ENCODE results near the gene IQSEC3. TPM values are rescaled to one million over a fixed set of nuclear protein-coding genes. Genes with fewer than 3 reads are reported as not detected.

The IQSEC3 gene
- total RNA-seq, 4 donors from 2014 or later, result 1.3 to 4.4 (median 3.3) TPM

DNA sequence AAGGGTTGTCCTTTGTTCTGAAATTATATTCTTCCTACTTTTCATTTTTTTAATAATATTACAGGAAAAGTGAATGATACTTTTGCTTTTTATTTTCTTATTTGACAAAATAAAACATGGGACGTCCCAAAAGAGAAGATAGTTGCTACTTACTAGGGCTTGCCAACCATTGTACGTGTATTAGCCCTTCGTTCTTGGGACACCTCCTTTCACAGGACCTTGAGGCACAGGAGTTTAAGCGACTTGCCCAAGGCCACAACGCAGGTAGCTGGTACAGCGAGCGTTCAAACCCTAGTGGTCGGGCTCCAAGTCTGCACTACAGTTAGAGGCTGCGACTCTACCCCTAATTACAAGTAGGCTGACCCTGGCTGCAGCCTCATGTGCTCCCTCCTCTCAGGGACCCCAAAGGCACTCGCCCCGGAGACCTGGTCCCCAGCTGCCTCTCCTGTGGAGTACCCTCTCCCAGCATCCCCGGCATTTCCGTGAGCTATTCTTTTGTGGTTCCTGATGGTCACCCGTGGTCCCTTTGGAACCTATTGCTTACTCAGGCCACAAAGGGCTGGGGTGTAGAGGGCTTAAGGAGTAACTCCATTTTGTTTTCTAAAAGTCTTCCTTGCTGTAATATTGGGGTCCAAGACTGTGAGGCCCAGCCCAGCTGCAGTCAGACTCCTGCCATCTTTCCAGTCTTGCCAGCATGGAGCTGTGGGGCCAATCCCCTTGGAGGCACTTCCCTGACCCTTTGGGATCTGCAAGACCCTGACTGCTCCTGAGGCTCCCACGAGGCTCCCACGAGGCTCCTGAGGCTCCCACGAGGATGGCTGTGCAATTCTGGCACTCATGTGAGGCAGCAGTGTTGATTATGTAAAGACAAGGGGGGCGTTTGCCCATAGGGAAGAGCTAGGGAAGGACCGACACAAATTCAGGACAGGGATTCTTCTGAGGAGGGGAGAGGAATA lies 49.7 kb downstream of the IQSEC3 start:
- no peak for DNase-seq (ENCODE audit: low spot score)
- TF ChIP-seq, protein P1, sequence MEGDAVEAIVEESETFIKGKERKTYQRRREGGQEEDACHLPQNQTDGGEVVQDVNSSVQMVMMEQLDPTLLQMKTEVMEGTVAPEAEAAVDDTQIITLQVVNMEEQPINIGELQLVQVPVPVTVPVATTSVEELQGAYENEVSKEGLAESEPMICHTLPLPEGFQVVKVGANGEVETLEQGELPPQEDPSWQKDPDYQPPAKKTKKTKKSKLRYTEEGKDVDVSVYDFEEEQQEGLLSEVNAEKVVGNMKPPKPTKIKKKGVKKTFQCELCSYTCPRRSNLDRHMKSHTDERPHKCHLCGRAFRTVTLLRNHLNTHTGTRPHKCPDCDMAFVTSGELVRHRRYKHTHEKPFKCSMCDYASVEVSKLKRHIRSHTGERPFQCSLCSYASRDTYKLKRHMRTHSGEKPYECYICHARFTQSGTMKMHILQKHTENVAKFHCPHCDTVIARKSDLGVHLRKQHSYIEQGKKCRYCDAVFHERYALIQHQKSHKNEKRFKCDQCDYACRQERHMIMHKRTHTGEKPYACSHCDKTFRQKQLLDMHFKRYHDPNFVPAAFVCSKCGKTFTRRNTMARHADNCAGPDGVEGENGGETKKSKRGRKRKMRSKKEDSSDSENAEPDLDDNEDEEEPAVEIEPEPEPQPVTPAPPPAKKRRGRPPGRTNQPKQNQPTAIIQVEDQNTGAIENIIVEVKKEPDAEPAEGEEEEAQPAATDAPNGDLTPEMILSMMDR (IDR thresholded peaks at IDR 0.05), result no peak
- ATAC-seq (ENCODE audit: low FRiP score), result no peak

DNA sequence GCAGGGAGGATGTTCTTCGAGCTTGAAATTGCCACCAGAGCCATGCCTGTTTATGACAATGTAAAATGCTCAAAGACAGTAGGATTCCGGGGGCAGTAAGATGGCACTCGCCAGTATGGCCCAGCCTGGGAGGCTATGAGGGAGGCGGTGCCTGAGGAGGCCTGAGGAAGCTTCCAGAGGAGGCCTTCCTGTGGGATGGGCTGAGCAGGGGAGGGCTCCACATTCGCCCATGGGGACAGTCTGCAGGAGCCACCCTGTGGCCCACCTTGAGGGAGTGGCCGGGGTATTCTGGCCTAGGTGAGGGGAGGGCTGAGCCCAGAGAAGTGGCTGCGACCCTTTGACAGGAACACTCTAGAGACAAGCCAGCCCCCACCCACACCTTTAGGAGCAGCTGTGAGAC lies 50.7 kb downstream of the IQSEC3 start:
- no peak for DNase-seq (ENCODE audit: low spot score)
- no peak for ATAC-seq (ENCODE audit: low FRiP score)
- TF ChIP-seq, protein P1 (IDR thresholded peaks at IDR 0.05), result no peak

DNA sequence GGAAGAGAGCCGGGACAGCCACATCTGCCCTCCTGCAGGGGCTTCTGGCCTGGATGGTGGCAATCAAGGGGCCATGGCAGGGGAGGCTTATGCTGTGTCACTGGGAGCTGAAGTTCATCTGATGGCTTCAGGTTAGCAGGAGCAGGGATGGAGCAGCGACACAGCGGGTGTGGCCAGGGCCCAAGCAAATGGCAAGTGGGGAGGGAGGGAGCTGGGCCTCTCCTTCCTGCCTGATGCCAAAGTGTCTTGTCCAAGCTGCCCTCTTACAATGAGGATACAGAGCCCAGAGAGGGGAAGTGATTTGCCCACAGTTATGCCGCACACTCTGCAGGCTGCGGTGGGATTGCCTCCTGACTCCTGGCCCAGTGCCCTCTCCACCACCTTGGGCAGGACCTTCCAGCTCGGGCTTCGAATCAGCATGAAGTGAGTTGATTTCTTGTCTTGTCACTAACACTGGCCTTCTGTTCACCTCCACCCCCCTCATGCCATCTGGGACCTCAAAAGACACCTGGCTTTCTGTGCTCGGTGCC lies 51.3 kb downstream of the IQSEC3 start:
- no peak for ATAC-seq (ENCODE audit: low FRiP score)
- no peak for DNase-seq (ENCODE audit: low spot score)
- TF ChIP-seq, protein P1 (IDR thresholded peaks at IDR 0.05), result no peak

DNA sequence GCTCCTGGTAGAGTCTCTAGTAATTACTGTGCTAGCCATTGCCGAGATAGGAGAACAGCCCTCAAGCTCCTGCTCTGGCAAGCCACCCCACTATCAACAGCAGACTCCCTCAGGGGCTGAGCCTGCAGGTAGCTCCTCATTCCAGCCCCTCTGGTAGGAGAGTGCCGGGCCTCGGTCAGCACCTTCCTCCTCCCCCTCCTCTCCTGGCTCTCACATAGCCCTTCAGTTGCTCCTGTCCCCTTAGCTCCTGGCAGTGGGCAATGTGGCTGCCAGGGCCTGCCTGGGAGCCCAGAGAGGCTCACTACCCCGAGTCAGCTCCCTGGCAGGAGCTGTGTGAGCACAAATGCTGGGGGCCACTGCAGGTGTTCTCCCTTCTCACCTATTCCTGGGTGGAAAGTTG lies 52.0 kb downstream of the IQSEC3 start:
- TF ChIP-seq, protein P1 (IDR thresholded peaks at IDR 0.05), result no peak

DNA sequence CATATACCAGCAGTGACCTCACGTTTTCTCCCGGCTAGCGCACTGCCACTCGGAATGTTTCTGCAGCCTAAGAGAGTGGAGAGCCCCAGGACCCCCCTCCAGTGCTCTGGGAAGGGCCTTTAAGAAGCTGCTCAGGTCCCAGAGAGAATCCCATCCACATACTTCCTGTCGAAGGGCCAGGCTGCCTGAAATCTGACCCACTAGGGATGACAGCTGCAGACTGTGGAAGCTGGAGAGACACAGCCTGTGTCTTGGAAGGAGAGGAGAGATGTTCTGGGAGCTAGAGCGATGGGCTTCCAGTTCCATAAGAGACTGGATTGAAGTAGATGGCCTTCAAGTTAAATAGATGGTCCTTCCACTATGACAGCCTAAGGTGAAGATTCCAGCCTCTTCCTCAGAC lies 54.4 kb downstream of the IQSEC3 start:
- ATAC-seq (ENCODE audit: low FRiP score) (no peak), DNase-seq (ENCODE audit: low spot score) (no peak)
- TF ChIP-seq, protein P1 (IDR thresholded peaks at IDR 0.05), result no peak

More for the DNA sequence above, 52.0 kb downstream of the IQSEC3 start:
- ATAC-seq (ENCODE audit: low FRiP score), result no peak
- DNase-seq (ENCODE audit: low spot score), result no peak

DNA sequence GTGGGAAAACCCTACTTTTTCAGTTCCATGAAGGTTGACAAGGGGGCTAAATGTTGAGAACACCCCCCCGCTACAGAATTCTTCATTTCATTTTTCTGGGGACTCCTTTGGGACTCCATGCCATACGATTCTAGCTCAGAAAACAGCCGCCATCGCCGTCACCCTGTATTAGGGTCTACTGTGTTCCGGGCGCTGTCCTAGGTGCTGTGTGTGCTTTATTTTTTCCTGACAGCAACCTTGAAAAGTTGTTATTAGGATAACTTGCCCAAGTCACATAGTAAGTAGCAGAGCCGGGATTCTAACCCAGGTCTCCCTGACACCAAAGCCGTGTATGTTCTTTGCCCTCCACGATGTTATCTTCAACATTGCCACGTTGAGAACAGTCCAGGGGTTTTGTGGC lies 55.1 kb downstream of the IQSEC3 start:
- TF ChIP-seq, protein P1 (IDR thresholded peaks at IDR 0.05), result no peak
- DNase-seq (ENCODE audit: low spot score) (no peak), ATAC-seq (ENCODE audit: low FRiP score) (no peak)
